RWPE2 (cell line): ENCODE measurements around the gene AGRP.

Experiments used
- ATAC-seq: fragments of 200-7000 bp; cut with Tn5 transposase; 3 replicates; pipeline ENCODE4 v1.9.1; 2021; ENCODE audit warnings: low read depth
- DNase-seq: peaks from one replicate; pipeline ENCODE4 v3.0.0-alpha.2; 2020; ENCODE audit warnings: low spot score
- H3K27ac ChIP-seq: fragments of 450-650 bp; 2 replicates; pipeline ENCODE4 v1.5.1; 2017; ENCODE audit warnings: mild to moderate bottlenecking; ENCODE audit not compliant: poor library complexity, severe bottlenecking
- H3K27me3 ChIP-seq: fragments of 250-450 bp; sonication (Bioruptor Pico); 2 replicates; pipeline ENCODE4 v1.5.1; 2021; ENCODE audit warnings: mild to moderate bottlenecking, moderate library complexity; ENCODE audit not compliant: insufficient read depth, poor library complexity, severe bottlenecking
- H3K36me3 ChIP-seq: fragments of 250-450 bp; sonication (Bioruptor Pico); 2 replicates; pipeline ENCODE4 v1.5.1; 2020; ENCODE audit warnings: low read depth, mild to moderate bottlenecking, moderate library complexity
- H3K4me1 ChIP-seq: fragments of 250-450 bp; sonication (Bioruptor Pico); 2 replicates; pipeline ENCODE4 v1.5.1; 2021; ENCODE audit warnings: mild to moderate bottlenecking, moderate library complexity; ENCODE audit not compliant: insufficient read depth, poor library complexity, severe bottlenecking
- H3K4me3 ChIP-seq: fragments of 250-450 bp; sonication (Bioruptor Pico); 2 replicates; pipeline ENCODE4 v1.5.1; 2021; ENCODE audit warnings: mild to moderate bottlenecking, moderate library complexity; ENCODE audit not compliant: severe bottlenecking
- H3K9me3 ChIP-seq: fragments of 250-450 bp; sonication (Bioruptor Pico); 2 replicates; pipeline ENCODE4 v1.5.1; 2021; ENCODE audit warnings: mild to moderate bottlenecking, moderate library complexity; ENCODE audit not compliant: severe bottlenecking
- TF ChIP-seq, protein P1 (sequence below): fragments of 450-650 bp; IDR thresholded peaks from one replicate; pipeline ENCODE4 v1.5.1; 2017; ENCODE audit warnings: mild to moderate bottlenecking, moderate library complexity; ENCODE audit not compliant: poor library complexity, severe bottlenecking

Gene AGRP

DNA sequence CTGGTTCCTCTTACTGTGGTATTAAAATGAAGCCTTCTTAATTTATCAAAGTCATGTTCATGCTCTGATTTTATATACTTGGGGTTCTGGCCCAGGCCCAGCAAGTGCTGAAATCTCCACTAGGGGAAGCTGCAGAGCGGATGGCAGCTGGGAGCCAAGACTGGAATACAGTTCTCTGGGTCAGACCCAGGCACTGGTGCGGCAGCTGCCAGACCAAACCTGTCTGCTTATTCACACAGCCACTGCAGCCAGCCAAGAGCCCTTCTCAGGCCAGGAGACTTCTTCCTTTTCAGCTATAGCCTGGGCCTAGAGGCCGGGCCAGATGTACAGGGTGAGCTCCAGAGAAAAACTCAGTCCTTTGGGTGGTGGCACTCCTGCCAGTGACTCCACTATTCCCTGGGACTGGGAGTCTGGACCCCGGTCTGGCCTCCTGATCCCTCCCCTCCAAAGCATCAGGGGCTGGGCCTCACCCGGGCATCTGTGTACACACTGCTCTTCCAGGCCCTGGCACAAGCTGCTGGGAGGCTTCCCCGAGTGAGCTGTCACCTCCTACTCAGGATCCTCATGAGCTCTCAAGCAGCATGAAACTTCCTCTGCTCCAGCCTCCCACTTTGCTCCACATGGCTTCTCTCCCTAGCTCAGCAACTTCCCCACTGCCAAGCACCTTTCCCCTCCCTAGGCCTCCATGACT, 26.8 kb downstream of the AGRP start:
- no peak overlapping the region for H3K27ac ChIP-seq
- peaks cover 2% of the 10 kb centered on the region; the same call in 1 of the 2 replicates for H3K36me3 ChIP-seq
- H3K4me3 ChIP-seq = no peak overlapping the region
- TF ChIP-seq, protein P1, sequence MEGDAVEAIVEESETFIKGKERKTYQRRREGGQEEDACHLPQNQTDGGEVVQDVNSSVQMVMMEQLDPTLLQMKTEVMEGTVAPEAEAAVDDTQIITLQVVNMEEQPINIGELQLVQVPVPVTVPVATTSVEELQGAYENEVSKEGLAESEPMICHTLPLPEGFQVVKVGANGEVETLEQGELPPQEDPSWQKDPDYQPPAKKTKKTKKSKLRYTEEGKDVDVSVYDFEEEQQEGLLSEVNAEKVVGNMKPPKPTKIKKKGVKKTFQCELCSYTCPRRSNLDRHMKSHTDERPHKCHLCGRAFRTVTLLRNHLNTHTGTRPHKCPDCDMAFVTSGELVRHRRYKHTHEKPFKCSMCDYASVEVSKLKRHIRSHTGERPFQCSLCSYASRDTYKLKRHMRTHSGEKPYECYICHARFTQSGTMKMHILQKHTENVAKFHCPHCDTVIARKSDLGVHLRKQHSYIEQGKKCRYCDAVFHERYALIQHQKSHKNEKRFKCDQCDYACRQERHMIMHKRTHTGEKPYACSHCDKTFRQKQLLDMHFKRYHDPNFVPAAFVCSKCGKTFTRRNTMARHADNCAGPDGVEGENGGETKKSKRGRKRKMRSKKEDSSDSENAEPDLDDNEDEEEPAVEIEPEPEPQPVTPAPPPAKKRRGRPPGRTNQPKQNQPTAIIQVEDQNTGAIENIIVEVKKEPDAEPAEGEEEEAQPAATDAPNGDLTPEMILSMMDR = no peak
- H3K4me1 ChIP-seq = no peaks in the 10 kb centered on the region
- ATAC-seq (no peak), DNase-seq (no peak)
- H3K9me3 ChIP-seq = no peaks in the 10 kb centered on the region
- H3K27me3 ChIP-seq = no peaks in the 10 kb centered on the region

DNA sequence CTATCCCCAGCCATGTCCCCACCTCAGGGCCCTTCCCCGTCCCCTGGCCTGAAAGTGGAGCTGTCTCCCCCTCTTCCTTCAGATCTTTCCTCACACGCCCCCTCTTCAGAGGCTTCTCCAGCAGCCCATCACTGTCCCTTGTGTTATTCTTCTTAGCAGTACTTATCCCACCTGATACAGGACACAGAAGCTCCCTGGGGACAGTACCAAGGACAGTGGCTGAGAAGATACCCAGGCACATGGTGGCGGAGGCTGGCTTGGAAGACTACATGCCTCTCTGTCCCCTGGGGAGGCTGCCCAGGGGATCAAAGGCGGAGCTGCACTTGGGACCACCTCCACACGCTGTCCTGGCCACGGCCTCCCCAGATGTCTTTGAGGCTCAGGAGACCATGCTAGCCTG, 28.5 kb downstream of the AGRP start:
- no peaks in the 10 kb centered on the region for H3K9me3 ChIP-seq
- H3K27me3 ChIP-seq = no peaks in the 10 kb centered on the region
- DNase-seq = no peak
- H3K4me3 ChIP-seq = no peak overlapping the region
- H3K4me1 ChIP-seq = no peaks in the 10 kb centered on the region
- ATAC-seq = no peak
- no peaks in the 10 kb centered on the region for H3K36me3 ChIP-seq
- no peak overlapping the region for H3K27ac ChIP-seq
- TF ChIP-seq, protein P1 = no peak

DNA sequence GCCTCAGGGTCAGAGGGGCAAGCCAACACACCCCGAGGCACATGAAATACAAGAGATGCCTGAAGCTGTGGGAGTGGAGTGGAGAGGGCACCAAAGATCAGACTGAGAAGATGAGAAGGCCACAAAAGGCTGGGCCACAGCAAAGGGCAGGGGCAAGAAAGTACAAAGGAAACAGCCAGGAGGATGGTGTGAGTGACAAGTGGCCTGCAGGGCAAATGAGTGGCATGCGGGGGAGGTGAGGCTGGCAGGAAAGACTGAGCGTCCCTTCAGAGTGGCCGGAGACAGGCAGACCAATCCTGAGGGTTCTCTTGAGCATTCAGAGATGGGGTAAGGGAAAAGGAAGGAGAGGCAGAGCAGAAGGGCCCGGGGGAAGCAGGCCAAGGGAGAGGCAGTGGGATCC, 29.2 kb downstream of the AGRP start:
- ATAC-seq (no peak), DNase-seq (no peak)
- H3K4me1 ChIP-seq = no peaks in the 10 kb centered on the region
- no peak overlapping the region for H3K4me3 ChIP-seq
- no peaks in the 10 kb centered on the region for H3K9me3 ChIP-seq
- H3K36me3 ChIP-seq = no peaks in the 10 kb centered on the region
- TF ChIP-seq, protein P1 = no peak
- H3K27ac ChIP-seq = no peak overlapping the region
- H3K27me3 ChIP-seq = no peaks in the 10 kb centered on the region

DNA sequence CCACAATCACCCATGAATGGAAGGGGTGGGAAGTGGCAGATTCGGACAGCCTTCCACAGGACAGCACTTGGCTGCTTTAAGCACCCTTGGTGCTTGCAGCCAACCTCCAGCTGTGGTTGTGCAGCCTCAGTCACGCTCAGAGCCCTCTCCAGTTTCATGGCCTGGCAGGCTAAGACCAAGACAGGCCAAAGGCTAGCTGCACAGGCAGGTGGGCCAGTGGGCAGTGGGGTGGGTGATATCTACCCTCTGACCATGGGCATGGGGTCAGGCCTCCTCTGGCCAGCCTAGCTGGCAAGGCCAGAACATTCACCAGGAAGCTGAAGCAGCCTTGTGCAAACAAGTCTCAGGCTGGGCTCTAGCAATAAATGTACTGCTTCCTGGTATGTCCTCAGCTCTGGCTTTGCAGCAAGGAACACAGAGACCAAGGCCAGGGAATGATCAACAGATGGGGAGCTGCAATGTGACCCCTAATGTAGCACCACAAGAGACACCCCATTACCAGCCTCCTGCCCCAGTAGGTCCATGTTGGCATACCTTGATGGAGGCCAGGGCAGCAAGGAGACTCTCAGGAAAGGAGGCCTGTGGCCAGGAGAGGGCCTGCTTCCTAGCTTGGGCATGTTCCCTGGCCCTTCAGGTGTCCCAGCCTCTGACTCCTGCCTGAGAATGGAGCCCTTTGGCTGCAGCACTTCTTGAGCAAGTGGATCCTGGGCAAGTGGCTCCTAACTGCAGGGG, 31.5 kb downstream of the AGRP start:
- Histone ChIP-seq H3K27ac (no peak overlapping the region), H3K36me3 (peaks cover 7% of the 10 kb centered on the region; the same call in 1 of the 2 replicates), H3K4me1 (no peaks in the 10 kb centered on the region), H3K9me3 (no peaks in the 10 kb centered on the region), H3K27me3 (no peaks in the 10 kb centered on the region), H3K4me3 (no peak overlapping the region)
- DNase-seq (no peak), ATAC-seq (no peak)
- TF ChIP-seq, protein P1 = no peak

DNA sequence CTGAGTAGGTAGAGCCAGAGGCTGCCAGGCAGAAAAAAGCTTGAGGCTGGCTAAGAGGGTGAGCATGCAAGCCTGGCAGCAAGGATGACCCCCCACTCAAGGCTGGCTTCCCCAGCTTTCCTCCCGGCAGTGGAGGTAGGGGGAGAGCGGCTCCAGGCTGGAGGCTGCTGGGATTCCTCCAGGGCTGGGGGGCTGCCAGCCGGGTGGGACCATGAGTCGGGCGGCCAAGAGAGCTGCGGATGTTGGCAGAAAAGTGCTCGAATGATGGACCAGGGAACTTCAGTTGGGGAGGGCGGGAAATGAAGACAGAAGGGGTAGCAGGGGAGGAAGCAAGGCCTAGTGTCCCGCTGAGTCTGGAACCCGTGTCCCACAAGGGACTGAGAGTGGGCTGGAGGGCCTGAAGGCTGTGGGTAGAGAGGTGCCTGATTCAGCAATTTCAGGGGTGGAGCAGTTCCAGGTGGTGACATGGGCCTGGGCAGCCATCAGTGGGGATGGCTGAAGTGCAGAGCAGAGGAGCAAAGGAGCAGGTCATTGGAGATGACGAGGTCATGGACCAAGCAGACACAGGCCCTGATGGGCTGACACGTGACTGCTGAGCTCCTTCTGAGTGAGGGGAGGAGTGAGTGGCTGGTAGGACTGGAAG, 32.2 kb downstream of the AGRP start:
- ATAC-seq (no peak), DNase-seq (no peak)
- TF ChIP-seq, protein P1 = no peak
- Histone ChIP-seq H3K27me3 (no peaks in the 10 kb centered on the region), H3K27ac (no peak overlapping the region), H3K4me1 (no peaks in the 10 kb centered on the region), H3K36me3 (peaks cover 7% of the 10 kb centered on the region; the same call in 1 of the 2 replicates), H3K9me3 (no peaks in the 10 kb centered on the region), H3K4me3 (no peak overlapping the region)
